NCI-H1105 (cell line): ENCODE measurements around the gene APBA1.

Experiments used
- DNase-seq: peaks from one replicate; lab custom pipeline; 2025; lab: John Stamatoyannopoulos, UW

Gene APBA1

GRCh38 chr9:69519470-69520240, 152.5 kb downstream of the APBA1 start:
- no peak for DNase-seq

- no peak for DNase-seq
Measured at GRCh38 chr9:69516353-69517322, 155.5 kb downstream of the APBA1 start.

GRCh38 chr9:69515810-69516209, 156.4 kb downstream of the APBA1 start:
- no peak for DNase-seq

GRCh38 chr9:69513141-69513820, 158.9 kb downstream of the APBA1 start:
- DNase-seq: no peak

- DNase-seq: no peak
Measured at GRCh38 chr9:69504058-69504457, 168.1 kb downstream of the APBA1 start.

- DNase-seq: no peak
Measured at GRCh38 chr9:69502671-69503301, 169.4 kb downstream of the APBA1 start.

GRCh38 chr9:69500896-69501295, 171.3 kb downstream of the APBA1 start:
- DNase-seq: no peak

GRCh38 chr9:69499959-69500358, 172.2 kb downstream of the APBA1 start:
- DNase-seq: no peak

- no peak for DNase-seq
Measured at GRCh38 chr9:69499407-69499806, 172.8 kb downstream of the APBA1 start.

GRCh38 chr9:69498470-69498869, 173.7 kb downstream of the APBA1 start:
- DNase-seq: no peak

- DNase-seq: no peak
Measured at GRCh38 chr9:69497816-69498215, 174.4 kb downstream of the APBA1 start.

GRCh38 chr9:69496846-69497450, 175.2 kb downstream of the APBA1 start:
- no peak for DNase-seq

GRCh38 chr9:69495296-69495695, 176.9 kb downstream of the APBA1 start:
- DNase-seq: no peak

- DNase-seq: no peak
Measured at GRCh38 chr9:69494763-69495162, 177.4 kb downstream of the APBA1 start.

GRCh38 chr9:69494208-69494607, 178.0 kb downstream of the APBA1 start:
- DNase-seq: no peak

GRCh38 chr9:69486498-69486897, 185.7 kb downstream of the APBA1 start:
- DNase-seq: no peak

- DNase-seq: no peak
Measured at GRCh38 chr9:69485466-69485865, 186.7 kb downstream of the APBA1 start.

GRCh38 chr9:69483886-69484422, 188.2 kb downstream of the APBA1 start:
- no peak for DNase-seq

- DNase-seq: no peak
Measured at GRCh38 chr9:69476797-69477196, 195.4 kb downstream of the APBA1 start.

GRCh38 chr9:69476016-69476415, 196.2 kb downstream of the APBA1 start:
- no peak for DNase-seq

- no peak for DNase-seq
Measured at GRCh38 chr9:69474821-69475220, 197.3 kb downstream of the APBA1 start.
